NT2/D1 (cell line): ENCODE measurements around the gene SCAPER.

Experiments
- SUZ12 ChIP-seq: IDR thresholded peaks from 2 replicates; pipeline ENCODE4 v1.6.1; 2011; ENCODE audit not compliant: insufficient read length, insufficient read depth; ENCODE audit errors: extremely low read depth
- YY1 ChIP-seq: IDR thresholded peaks from 2 replicates; pipeline ENCODE4 v1.6.1; 2011; ENCODE audit not compliant: insufficient read length, insufficient read depth
- ZNF274 ChIP-seq: IDR thresholded peaks from 2 replicates; pipeline ENCODE4 v1.6.1; 2011; ENCODE audit warnings: mild to moderate bottlenecking, low read depth, low read length

DNA sequence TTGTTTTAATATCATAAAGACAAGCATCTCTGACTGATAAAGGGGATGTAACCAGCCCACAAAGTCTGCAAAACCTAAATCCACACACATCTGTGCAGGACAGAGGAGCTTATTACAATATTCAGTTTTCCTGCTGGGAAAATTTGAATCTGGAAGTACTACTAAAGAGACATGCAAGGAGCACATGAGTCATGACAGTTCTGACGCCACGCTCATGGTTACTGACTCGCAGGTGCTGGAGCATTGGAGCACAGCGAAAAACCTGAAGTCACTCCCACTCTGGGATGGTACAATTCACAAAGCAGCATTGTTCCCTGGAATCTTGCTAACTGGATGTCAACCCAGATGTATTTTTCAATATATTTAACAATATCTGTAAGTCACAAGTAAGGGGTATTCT is 576.2 kb downstream of the SCAPER start:
- no peak for TF ChIP-seq YY1
- no peak for TF ChIP-seq ZNF274
- TF ChIP-seq SUZ12: no peak
